GM11168 (cell line): ENCODE results near the gene TSNAXIP1.

ENCODE experiments used
- in situ Hi-C: fragments of 300-500 bp; cut with MboI; formaldehyde crosslinking; loops from one replicate; pipeline ENCODE4 v1.12.0; 2022; ENCODE audit warnings: low sequenced_read_pairs; ENCODE audit not compliant: unreplicated experiment

The TSNAXIP1 gene

DNA sequence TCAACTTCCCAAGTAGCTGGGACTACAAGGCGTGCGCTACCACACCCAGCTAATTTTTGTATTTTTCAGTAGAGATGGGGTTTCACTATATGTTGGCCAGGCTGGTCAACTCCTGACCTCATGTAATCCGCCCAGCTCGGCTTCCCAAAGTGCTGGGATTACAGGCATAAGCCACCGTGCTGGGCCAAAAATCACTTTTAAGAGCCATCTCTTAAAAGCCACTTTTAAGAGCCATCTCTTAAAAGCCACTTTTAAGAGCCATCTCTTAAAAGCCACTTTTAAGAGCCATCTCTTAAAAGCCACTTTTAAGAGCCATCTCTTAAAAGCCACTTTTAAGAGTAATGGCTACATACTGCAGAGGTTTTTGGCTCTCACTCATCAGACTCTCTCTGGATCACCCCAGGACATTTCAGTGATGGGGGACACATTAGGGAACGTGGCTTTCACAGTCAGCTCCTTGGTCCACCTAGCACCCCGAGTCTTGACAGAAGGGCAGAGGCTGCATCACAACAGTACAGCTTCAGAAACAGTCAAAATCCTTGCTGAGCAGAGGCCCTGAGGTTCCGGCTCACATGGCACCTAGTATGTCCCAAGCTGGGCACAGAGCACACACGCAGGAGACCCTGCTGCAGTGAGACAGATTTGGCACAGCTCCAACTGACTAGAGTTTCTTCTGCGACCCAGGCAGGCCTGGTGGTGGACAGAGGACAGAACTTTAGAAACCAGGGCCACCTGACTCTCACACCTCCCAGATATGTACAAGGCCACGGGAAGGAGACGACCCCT is 23.9 kb upstream of the TSNAXIP1 start:
- in situ Hi-C loops = no loop called here

DNA sequence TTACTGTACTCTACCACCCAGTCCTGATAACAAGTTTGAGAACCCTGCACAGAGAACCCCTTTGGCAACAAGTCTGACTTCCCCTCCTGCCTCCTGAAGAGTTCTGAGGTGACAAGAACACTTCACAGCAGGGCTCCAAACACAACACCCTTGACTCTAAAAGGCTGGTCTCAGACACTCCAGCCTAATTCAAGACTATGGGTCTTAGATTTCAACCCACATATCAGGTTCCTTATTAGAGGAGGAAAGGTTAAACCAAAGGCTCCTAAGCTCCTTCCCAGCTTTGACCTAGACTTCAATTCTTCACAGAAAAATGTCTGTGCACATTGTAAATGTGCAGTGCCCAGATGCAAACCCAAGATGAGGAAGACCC is 23.4 kb upstream of the TSNAXIP1 start:
- in situ Hi-C loops = no loop called here

DNA sequence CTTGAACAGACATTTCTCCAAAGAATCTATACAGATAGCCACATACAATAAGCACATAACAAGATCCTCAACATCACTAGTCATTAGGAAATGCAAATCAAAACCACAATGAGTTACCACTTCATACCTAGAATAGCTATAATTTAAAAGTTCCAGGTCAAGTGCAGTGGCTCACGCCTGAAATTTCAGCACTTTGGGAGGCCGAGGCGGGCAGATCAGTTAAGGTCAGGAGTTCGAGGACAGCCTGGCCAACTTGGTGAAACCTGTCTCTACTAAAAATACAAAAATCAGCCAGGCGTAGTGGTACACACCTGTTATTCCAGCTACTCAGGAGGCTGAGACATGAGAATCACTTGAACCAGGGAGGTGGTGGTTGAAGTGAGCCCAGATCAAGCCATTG is 20.2 kb upstream of the TSNAXIP1 start:
- in situ Hi-C loops = no loop called here

DNA sequence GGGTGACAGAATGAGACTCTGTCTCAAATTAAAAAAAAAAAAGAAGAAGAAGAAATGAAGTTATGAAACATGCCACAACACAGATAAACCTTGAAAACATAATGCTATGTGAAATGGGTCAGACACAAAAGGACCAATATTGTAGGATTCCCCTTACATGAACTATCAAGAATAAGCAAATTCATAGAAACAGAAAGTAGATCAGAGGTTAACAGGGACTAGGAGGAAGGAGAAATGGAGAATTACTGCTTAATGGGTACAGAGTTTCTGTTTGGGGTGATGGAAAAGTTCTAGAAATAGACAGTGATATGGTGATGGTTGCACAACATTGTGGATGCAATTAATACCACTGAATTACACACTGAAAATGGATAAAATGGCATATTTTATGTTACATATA is 16.6 kb upstream of the TSNAXIP1 start:
- in situ Hi-C loops = no loop called here

DNA sequence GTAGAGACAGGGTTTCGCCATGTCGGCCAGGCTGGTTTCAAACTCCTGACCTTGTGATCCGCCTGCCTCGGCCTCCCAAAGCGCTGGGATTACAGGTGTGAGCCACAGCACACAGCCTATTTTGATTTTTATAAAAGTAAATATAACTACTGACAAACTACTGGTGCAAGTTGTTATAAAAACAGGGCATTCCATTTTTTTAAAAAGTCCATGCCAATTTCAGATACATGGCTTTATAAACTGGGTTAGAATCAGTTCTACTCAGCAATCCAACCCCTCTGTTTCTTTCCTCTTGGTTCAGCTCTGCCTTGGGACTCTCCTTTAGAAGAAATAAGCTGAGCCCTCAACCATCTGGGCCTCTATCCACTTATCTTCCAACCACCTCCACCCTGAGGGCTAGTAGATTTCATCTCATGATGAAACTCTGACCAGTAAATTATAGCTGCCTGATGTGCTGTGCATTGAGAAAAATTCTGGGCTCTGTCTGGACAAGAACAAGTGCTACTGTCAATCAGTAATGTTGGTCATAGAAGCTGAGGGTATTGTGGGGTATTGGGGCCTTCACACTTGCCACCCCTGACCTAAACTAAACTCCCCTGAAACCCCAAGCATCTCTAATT is 10.5 kb upstream of the TSNAXIP1 start:
- in situ Hi-C loops = no loop called here

DNA sequence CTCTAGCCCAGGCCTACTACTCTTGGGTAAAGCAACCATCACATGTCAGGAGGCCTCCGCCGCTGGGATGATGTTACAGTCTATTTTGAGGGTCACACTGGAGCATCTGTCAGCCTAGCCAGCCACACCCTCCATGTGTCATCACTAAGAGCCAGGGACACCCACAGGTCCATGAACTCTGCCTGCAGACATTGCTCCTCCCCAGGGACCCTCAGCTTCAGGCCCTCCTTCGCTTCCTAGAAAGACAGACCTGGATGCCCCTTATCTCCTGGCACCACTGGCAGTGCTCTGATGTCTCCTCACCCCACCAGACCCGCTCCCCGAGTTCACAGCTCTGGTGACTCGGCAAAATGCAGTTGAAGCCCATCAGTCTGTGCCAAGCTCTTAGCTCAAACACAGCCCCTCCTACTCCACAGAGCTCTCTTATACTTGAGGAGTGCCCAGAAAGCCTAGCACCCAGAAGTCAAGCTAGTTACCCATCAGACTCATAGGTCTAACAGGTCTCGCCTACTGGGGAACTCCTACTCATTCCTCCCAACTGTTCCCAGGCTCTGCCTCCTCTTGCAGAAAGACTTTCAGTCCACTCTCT is 6.3 kb upstream of the TSNAXIP1 start:
- in situ Hi-C loops = no loop called here

DNA sequence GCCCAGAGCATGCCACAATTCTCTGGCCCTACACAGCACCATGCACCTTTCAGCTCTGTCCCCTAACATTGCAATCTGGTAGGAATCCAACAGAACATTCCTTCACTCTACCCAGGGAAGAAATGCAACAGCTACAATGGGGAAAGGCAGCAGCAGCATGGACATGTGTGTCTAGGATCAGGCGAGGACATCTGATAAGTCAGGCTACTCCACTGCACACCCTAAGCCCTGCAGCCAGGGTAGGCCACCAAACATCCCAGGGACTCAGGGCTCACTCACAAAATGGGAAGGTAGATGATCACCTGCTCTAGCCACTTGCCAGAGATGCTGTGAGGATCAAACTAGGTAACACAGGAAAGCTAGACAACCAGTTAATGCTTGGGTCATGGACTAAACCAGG is 5.4 kb upstream of the TSNAXIP1 start:
- in situ Hi-C loops = no loop called here

DNA sequence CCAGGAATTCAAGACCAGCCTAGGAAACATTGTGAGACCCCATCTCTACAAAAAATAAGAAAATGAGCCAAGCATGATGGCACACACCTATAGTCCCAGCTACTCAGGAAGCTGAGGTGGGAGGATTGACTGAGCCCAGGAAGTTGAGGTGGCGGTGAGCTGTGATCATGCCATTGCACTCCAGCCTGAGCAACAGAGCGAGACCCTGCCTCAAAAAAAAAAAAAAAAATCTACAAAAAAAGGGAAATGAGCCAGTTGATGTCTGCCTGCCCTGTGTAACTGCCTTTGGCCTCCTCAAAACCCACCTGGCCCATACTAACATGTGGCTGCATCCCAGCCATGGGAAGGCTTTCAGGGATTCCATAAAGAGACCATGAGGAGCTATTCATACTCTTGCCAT is 4.8 kb upstream of the TSNAXIP1 start:
- in situ Hi-C loops = no loop called here

DNA sequence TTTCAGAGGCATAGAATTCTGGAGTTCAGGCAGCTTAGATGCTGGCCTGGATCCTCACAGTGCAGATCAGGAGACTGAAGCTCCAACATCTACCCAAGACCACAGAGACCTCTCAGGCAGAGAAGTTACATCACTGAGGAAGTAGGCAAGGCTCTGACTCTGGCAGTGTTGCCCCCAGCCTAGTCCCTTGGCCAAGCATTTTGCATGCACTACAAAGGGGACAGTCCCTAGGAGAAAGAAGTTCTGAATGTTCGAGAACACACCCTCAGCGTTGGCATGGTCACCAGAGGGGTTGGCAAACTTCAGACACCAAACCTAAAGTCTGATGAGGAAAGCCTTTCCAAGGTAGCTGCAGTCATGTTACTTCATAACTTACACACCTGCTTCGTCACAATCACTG is 2.8 kb upstream of the TSNAXIP1 start:
- in situ Hi-C loops = no loop called here

DNA sequence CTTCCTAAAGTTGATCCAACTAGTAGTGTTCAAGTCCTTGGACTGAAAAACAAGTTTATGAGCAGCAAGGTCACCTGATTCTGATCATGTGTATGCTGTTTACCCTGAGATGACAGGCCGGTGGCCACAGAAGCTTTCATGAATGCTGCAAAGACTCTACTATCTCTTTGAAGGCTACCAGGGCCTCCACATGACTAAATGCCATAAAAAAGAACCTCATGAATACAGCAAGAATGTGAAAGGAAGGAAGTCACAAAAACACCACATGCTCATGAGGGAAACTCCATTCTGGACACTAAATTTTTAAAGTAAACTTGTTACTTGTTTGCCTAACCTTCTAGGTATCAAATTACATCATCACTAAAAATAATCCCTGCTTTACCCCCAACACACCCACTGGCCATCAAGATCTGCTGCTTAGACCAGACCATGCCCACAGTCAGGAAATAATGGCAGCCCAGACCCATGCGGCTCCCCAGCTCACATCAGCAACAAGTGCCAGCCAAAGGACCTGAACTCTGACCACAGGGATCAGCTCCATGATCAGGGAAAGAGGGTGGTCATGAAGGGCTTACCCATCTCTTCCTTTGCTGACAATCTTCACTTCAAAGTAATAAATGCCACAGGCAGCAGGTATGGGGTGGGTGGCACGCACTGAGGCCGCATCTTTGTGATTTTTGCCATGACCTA is 1.7 kb upstream of the TSNAXIP1 start:
- in situ Hi-C loops = no loop called here

DNA sequence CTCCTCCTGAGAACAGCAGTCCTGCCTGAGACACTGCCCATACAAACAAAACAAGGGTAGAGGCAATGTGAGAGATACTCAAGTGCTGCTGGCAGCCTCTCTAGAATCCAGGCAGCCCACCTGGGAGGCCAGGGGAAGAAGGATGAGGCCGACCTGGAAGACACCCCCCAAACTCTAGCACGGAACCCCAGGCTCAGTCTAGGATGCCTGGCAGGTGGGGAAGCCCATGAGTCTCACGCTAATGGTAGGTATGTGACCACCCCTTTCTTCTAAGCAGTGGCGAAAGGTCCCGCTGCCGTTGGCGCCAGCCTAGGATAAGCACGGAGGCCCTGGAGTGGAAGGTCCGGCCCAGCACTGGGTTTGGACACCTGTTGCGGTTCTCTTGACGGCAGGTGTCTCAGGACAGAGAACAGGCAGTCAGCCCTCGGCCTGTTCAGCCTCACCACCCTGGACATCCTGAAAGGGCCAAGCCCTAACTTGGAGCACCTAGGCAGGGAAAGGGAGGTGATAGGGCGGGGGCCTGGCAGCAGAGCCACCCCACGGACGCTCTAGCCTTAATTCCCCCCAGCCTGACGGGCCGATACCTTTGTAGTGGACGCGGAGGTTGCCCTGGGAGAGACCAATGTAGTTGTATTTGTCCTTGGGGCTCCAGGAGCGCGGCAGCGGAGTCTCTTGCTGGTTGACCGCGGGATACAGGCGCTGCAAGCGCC is 816 bp upstream of the TSNAXIP1 start:
- in situ Hi-C loops = no loop called here

DNA sequence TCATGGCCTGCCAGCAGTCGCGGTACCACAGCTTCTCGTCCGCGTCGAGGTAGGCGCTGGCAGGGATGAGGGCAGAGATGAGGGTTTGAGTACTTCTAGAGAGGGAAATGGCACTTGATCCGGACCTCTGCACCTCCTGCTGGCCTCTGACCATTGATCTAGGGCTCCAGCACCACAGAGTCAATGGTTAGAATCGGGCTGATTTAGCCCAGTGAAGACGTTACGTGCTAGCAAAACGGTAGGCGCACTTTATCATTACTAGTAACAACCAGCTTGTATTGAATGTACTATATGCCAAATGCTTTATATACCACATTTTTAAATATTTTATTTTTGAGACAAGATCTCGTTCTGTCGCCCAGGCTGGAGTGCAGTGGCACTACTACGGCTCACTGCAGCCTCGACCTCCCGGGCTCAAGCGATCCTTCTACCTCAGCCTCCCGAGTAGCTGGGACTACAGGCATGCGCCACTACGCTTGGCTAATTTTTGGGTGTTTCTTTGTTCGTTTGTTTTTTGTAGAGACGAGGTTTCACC is 526 bp downstream of the TSNAXIP1 start:
- in situ Hi-C loops = no loop called here

DNA sequence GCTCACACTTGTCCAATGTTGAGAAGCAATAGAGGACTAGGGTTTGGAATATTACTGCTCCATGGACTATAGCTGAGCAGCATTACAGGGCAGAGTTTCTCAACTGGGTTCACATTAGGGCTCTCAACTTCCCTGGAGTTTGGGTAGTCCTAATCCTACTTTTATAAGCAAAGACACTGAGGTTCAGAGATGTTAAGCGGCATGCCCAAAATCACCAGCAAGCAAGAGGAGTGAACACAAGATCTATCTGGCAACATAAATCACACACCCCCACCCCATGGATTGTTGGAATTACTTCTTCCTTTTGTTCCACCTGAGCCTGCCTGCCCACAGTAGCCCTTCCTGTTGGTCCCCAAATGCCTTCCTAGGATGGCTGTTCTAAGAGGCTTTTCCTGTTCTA is 5.2 kb downstream of the TSNAXIP1 start:
- in situ Hi-C loops = no loop called here

DNA sequence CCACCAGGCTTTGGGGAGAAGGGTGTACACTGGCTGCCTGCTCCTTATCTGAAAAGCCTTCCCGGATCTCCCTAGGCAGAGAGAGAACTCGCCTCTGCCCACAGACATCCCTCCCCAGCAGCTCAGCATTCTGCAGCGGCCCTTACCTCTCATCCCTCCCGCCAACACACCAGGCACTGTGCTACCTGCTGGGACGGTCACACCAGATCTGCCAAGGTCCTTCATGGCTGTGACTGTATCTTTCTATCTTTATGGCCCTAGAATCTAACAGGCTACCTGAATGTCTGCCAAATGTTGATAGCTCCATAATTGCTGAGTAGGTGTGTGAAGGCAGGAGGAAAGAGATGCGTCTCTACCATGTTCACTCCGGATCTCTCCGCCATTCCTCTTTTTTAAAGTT is 7.9 kb downstream of the TSNAXIP1 start:
- in situ Hi-C loops = no loop called here

DNA sequence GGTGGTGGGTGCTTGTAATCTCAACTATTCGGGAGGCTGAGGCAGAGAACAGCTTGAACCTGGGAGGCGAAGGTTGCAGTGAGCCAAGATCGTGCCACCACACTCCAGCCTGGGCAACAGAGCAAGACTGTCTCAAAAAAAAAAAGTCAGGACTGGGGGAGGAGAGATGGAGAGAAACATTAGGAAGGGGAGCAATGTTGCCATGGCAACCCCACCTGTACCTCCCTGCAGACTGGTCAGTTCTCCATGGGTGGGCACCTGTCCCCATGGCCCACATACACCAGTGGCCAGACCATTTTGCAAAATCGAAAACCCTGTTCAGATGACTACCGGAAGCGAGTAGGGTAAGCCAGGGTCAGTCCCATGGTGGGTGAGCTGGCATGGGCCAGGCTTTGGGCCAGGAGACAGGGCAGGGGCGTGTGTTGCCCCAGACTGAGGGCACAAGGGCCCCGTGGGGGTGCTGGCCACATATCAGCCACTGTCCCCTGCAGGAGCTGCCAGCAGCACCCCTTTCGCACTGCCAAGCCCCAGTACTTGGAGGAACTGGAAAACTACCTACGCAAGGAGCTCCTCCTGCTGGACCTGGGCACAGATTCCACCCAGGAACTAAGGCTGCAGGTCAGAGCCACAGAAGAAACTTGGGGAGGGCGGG is 14.0 kb downstream of the TSNAXIP1 start:
- in situ Hi-C loops = no loop called here

DNA sequence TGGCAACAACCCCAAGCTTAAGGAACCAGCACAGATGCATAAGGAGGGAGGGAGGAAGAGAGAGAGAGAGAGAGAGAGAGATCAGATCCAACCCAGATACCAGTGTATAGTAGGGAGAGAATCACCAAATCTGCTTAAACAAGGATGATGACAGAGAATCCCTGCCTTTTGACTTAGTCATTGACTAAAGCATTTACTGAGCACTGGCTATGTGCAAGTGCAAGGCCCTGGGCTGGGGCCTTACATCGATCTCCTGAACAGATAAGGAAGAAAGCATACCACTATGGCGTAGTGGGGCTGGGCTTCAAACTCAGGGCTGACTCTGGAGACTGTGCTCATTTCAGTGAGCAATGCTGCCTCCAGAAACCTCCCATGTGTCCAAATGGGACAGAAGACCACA is 15.8 kb downstream of the TSNAXIP1 start:
- in situ Hi-C loops = no loop called here

DNA sequence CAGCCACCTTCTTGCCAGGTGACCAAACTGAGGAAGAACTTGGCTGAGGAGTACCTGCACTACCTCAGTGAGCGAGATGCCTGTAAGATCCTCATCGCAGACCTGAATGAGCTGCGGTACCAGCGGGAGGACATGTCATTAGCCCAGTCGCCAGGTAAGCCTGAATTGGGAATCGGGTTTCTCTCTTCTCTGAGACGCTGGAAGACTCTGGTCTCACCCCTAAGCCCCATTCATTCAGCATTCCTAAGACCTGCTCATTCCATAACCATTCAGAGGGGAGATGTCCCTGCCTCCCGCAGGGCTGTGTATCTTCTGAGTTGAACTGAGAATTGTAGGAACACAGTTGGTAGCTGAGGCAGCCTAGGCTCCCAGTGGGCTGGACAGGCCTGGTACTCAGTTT is 18.4 kb downstream of the TSNAXIP1 start:
- in situ Hi-C loops = no loop called here

DNA sequence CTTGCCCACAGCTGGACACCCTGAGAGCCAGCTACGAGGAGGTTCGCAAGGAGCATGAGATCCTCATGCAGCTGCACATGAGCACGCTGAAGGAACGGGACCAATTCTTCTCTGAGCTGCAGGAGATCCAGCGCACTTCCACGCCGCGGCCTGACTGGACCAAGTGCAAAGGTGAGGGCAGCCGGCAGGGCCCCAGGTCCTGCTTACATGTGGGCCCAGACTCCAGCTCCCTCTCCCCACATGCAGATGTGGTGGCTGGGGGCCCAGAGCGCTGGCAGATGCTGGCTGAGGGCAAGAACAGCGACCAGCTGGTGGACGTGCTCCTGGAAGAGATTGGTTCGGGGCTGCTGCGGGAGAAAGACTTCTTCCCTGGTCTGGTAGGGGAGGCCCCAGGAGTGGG is 19.2 kb downstream of the TSNAXIP1 start:
- in situ Hi-C loops = no loop called here

DNA sequence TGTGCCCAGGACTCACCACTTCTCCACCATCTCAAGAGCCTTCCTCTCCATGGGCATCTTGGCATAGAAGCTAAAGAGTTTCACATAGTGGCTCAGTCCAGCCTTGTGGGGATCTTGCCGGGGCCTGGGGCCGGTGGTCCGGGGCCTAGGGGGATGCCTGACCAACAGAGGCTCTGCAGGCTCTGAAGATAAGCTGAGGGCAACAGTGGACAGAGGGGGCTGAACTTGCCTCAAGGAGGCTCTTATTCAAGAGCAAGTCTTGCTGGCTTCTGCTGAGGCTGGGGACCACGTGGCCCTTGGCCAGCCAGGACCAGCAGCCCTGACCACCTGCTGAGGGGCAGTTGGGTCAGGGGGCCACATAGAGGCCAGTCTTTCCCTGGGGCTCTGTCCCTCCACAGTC is 22.0 kb downstream of the TSNAXIP1 start:
- in situ Hi-C loops = no loop called here

DNA sequence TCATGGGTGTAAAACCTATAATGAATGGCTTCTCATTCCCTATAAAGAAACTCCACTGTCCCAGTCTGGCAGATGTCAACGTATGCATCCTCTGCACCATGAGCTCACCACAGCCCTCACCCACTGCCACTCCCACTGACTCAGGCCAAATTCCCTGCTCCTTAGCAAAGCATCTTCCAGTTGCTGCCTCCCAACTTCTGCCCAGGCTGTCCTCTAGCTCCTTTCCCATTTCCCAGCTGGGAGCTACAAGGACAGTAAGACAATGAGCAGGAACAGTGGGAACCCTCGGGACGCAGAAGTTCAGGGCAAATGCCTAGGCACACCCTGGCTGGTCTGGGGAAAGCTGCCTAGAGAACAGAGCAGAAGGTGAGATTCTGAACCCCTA is 26.3 kb downstream of the TSNAXIP1 start:
- in situ Hi-C loops = no loop called here
